CD14-positive monocyte (primary cell): Measurements from ENCODE around the gene TMEM59L. TPM values are rescaled to one million over a fixed set of nuclear protein-coding genes. Genes with fewer than 3 reads are reported as not detected.
"Not testable (repeated sequence)": the region's sequence is repeated elsewhere in the genome, so short reads cannot be mapped to it uniquely, and the experiment has no call there.

Experiments
- DNase-seq, 3 donors: peaks; one replicate each; pipeline ENCODE4 v3.0.0-alpha.2; 2011 to 2022
- H2AFZ ChIP-seq: 2 replicates; pipeline ENCODE4 v1.6.0; 2012; ENCODE audit warnings: mild to moderate bottlenecking, low read depth, low read length, inconsistent platforms; ENCODE audit not compliant: insufficient read depth, poor library complexity, severe bottlenecking
- H3K27ac ChIP-seq, 2 donors: 1 replicate in 1 of 2; 2 replicates in 1 of 2; pipeline ENCODE4 v1.5.1; 2012 to 2013; ENCODE audit warnings: low read length in 2 of 2, control low read depth in 1 of 2, inconsistent platforms in 1 of 2, low read depth in 1 of 2, mild to moderate bottlenecking in 1 of 2
- H3K27me3 ChIP-seq, 2 donors: one replicate each; pipeline versions ENCODE4 v1.6.0 to v1.6.1; 2011 to 2013; ENCODE audit warnings: low read length in 2 of 2; ENCODE audit not compliant: control insufficient read depth in 2 of 2, insufficient read depth in 2 of 2
- H3K36me3 ChIP-seq, 2 donors: replicated peaks in 1 of 2; 1 replicate in 1 of 2; 2 replicates in 1 of 2; pipeline versions ENCODE4 v1.5.1 to v1.6.1; 2012 to 2013; ENCODE audit warnings: low read length in 2 of 2, control low read depth in 1 of 2, inconsistent platforms in 1 of 2, mild to moderate bottlenecking in 1 of 2; ENCODE audit not compliant: insufficient read depth in 2 of 2, control insufficient read depth in 1 of 2
- H3K4me1 ChIP-seq, 2 donors: 1 replicate in 1 of 2; 2 replicates in 1 of 2; pipeline versions ENCODE4 v1.5.1 to v1.6.1; 2012 to 2013; ENCODE audit warnings: low read length in 2 of 2, control low read depth in 1 of 2, inconsistent platforms in 1 of 2, mild to moderate bottlenecking in 1 of 2, moderate library complexity in 1 of 2; ENCODE audit not compliant: insufficient read depth in 2 of 2, control insufficient read depth in 1 of 2
- H3K4me2 ChIP-seq: replicated peaks from 2 replicates; pipeline ENCODE3; 2012; ENCODE audit warnings: low read length, moderate library complexity, mild to moderate bottlenecking; ENCODE audit not compliant: poor library complexity, severe bottlenecking; ENCODE audit errors: extremely low read depth
- H3K4me3 ChIP-seq, 3 experiments: fragments of 200-600 bp in 1 of 3; sonication (generic) in 1 of 3; replicated peaks in 1 of 3; 1 replicate in 2 of 3; 2 replicates in 1 of 3; pipeline ENCODE4 v1.5.1; 2011 to 2013; ENCODE audit warnings: low read length in 3 of 3, mild to moderate bottlenecking in 3 of 3, control low read depth in 2 of 3, low read depth in 2 of 3, inconsistent platforms in 1 of 3, moderate library complexity in 1 of 3
- H3K79me2 ChIP-seq: 2 replicates; pipeline ENCODE4 v1.6.0; 2012; ENCODE audit warnings: mild to moderate bottlenecking, control low read depth, inconsistent platforms, low read length, moderate library complexity; ENCODE audit not compliant: insufficient read depth
- H3K9ac ChIP-seq: 2 replicates; pipeline ENCODE4 v1.6.0; 2017; ENCODE audit warnings: low read length, mild to moderate bottlenecking; ENCODE audit not compliant: insufficient read depth, poor library complexity, severe bottlenecking
- H3K9me3 ChIP-seq, 2 donors: replicated peaks in 1 of 2; 1 replicate in 1 of 2; 2 replicates in 1 of 2; pipeline versions ENCODE4 v1.5.1 to v1.6.1; 2012 to 2013; ENCODE audit warnings: low read length in 2 of 2, control low read depth in 1 of 2; ENCODE audit not compliant: control insufficient read depth in 1 of 2, insufficient read depth in 1 of 2
- H4K20me1 ChIP-seq: 2 replicates; pipeline ENCODE4 v1.6.0; 2012; ENCODE audit warnings: mild to moderate bottlenecking, low read length, control low read depth, moderate library complexity; ENCODE audit not compliant: insufficient read depth
- H3K27ac Mint-ChIP-seq, 7 donors: one replicate each; pipeline ENCODE4 v1.8.0; 2020; ENCODE audit warnings: mild to moderate bottlenecking in 7 of 7, mixed read lengths in 7 of 7, moderate library complexity in 6 of 7, inconsistent platforms in 2 of 7
- H3K27me3 Mint-ChIP-seq, 3 donors: one replicate each; pipeline ENCODE4 v1.8.0; 2021 to 2022; ENCODE audit warnings: low read depth in 3 of 3, mild to moderate bottlenecking in 3 of 3, mixed read lengths in 3 of 3, moderate library complexity in 3 of 3, inconsistent platforms in 1 of 3
- H3K36me3 Mint-ChIP-seq, 2 donors: one replicate each; pipeline ENCODE4 v1.8.0; 2020; ENCODE audit warnings: mixed read lengths in 2 of 2, inconsistent platforms in 1 of 2, mild to moderate bottlenecking in 1 of 2
- H3K4me1 Mint-ChIP-seq: one replicate; pipeline ENCODE4 v1.8.0; 2020; ENCODE audit warnings: mild to moderate bottlenecking, mixed read lengths
- H3K4me3 Mint-ChIP-seq, 2 donors: one replicate each; pipeline ENCODE4 v1.8.0; 2020; ENCODE audit warnings: mild to moderate bottlenecking in 2 of 2, mixed read lengths in 2 of 2, moderate library complexity in 1 of 2
- H3K9me3 Mint-ChIP-seq, 7 donors: one replicate each; pipeline ENCODE4 v1.8.0; 2020 to 2022; ENCODE audit warnings: mixed read lengths in 7 of 7, mild to moderate bottlenecking in 6 of 7, moderate library complexity in 6 of 7, inconsistent platforms in 2 of 7
- WGBS: methylation state at CpG from one replicate; pipeline ENCODE4 v1.1.5; 2013; ENCODE audit warnings: missing lambda C conversion rate; ENCODE audit not compliant: insufficient coverage; 5-methylcytosine and 5-hydroxymethylcytosine counted together
- intact Hi-C, 2 donors: fragments of 100-400 bp; cut with micrococcal nuclease; formaldehyde crosslinking; loops; one replicate each; pipeline versions ENCODE4 v1.15.0 to v1.15.1; 2023
- polyA plus RNA-seq, 3 donors: library from polyadenylated mRNA; depleted of rRNA in 1 of 3; unstranded in 2 of 3; stranded (reverse) in 1 of 3; fragments of 300-500 nt in 2 of 3; fragments of >200 nt in 1 of 3; fragmentation: Illumina TruSeq in 2 of 3; gene quantifications; 1 replicate in 2 of 3; 2 replicates in 1 of 3; pipeline ENCODE4 v1.2.3, GENCODE V29; 2012 to 2021
- TF ChIP-seq, protein P1 (sequence below): fragments of 200-600 bp; IDR thresholded peaks from one replicate; pipeline ENCODE4 v1.8.0; 2022; ENCODE audit warnings: antibody characterized with exemption, mild to moderate bottlenecking

The TMEM59L gene
- polyA plus RNA-seq, 3 donors: not detected

DNA sequence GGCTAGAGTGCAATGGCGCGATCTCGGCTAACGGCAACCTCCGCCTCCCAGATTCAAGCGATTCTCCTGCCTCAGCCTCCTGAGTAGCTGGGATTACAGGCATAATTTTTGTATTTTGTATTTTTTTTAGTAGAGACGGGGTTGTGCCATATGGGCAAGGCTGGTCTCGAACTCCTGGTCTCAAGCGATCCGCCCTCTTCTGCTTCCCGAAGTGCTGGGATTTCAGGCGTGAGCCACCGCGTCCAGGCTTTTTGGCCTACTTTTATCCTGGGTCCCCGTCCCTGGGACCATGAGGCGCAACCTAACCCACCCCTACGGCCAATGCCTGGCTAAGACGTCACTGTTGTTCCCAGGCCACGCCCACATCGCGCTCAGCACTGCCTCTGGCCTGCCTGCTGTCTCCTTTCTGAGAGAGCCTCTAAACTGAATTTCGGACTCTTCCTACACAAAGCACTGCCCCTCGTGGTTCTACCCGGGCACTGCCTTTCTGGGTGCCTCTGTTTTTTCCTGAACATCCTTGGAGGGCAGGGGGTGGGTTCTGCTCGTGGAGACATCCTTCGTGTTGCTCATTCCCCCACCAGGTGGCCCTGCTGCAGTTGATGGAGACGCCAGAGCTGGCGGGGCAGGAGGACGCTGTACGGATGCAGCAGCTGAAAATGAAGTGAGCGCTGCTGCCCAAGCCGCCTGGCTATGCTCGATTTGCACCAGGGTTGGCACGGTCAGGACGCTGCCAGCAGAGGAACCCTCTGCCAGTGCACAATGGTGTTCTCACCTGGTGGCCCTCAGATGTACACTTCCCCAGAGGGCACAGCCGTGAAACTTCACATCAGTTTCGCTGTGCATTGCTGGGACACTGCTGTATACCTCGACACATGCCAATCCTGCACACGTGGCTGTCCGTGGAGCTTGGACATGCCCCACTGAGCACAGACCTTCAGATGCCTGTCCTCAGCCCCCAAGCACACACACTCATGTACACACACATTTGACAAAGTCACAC lies 22.1 kb upstream of the TMEM59L start:
- Mint-ChIP-seq H3K4me1 (peaks cover 48% of the 10 kb centered on the region), H3K36me3 (peaks cover 15 to 21% of the 10 kb centered on the region in 2 donors), H3K4me3 (peak overlapping the region; percentile 78 to 82), H3K27me3 (peaks cover 11 to 23% (median 22%) of the 10 kb centered on the region in 3 donors), H3K27ac (peak overlapping the region in 5 of 7 donors; percentile 54 to 78 (median 61)), H3K9me3 (peaks cover 0 to 3% (median 1%) of the 10 kb centered on the region in 7 donors)
- no peak overlapping the region for H3K9ac ChIP-seq
- no peak overlapping the region for H2AFZ ChIP-seq
- 85% methylated on average over 29 of the region's 40 CpGs for WGBS
- H3K4me3 ChIP-seq: peak overlapping the region in 1 of 3 experiments; percentile 92
- peaks cover 5 to 16% of the 10 kb centered on the region in 2 donors for H3K27me3 ChIP-seq
- H3K27ac ChIP-seq: no peak overlapping the region
- peak in 2 of 3 donors; percentile 21 to 47 for DNase-seq
- peaks cover 7 to 8% of the 10 kb centered on the region in 2 donors for H3K36me3 ChIP-seq
- TF ChIP-seq, protein P1, sequence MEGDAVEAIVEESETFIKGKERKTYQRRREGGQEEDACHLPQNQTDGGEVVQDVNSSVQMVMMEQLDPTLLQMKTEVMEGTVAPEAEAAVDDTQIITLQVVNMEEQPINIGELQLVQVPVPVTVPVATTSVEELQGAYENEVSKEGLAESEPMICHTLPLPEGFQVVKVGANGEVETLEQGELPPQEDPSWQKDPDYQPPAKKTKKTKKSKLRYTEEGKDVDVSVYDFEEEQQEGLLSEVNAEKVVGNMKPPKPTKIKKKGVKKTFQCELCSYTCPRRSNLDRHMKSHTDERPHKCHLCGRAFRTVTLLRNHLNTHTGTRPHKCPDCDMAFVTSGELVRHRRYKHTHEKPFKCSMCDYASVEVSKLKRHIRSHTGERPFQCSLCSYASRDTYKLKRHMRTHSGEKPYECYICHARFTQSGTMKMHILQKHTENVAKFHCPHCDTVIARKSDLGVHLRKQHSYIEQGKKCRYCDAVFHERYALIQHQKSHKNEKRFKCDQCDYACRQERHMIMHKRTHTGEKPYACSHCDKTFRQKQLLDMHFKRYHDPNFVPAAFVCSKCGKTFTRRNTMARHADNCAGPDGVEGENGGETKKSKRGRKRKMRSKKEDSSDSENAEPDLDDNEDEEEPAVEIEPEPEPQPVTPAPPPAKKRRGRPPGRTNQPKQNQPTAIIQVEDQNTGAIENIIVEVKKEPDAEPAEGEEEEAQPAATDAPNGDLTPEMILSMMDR: peak; percentile 34
- peaks cover 8% of the 10 kb centered on the region for H3K79me2 ChIP-seq
- peak overlapping the region; percentile 99 for H3K4me2 ChIP-seq
- intact Hi-C loops: no loop called here
- H3K4me1 ChIP-seq: peaks cover 42 to 64% of the 10 kb centered on the region in 2 donors
- no peaks in the 10 kb centered on the region for H3K9me3 ChIP-seq
- peaks cover 30% of the 10 kb centered on the region for H4K20me1 ChIP-seq

- intact Hi-C loops: no loop called here
- H3K4me3 Mint-ChIP-seq: no peak overlapping the region
- Histone ChIP-seq H4K20me1 (peaks cover 30% of the 10 kb centered on the region), H3K9ac (no peak overlapping the region), H3K4me3 (no peak overlapping the region), H3K79me2 (peaks cover 8% of the 10 kb centered on the region), H3K4me1 (peaks cover 34 to 58% of the 10 kb centered on the region in 2 donors), H3K27ac (no peak overlapping the region), H3K9me3 (no peaks in the 10 kb centered on the region), H3K36me3 (peaks cover 7 to 8% of the 10 kb centered on the region in 2 donors), H2AFZ (no peak overlapping the region), H3K27me3 (peaks cover 7 to 23% of the 10 kb centered on the region in 2 donors), H3K4me2 (no peak overlapping the region)
- WGBS: 95% methylated on average over 16 of the region's 22 CpGs
- peaks cover 22 to 34% (median 33%) of the 10 kb centered on the region in 3 donors for H3K27me3 Mint-ChIP-seq
- peaks cover 42% of the 10 kb centered on the region for H3K4me1 Mint-ChIP-seq
- no peak overlapping the region for H3K27ac Mint-ChIP-seq
- H3K9me3 Mint-ChIP-seq: peaks cover 0 to 9% (median 2%) of the 10 kb centered on the region in 7 donors
- DNase-seq: no peak
- peaks cover 15 to 21% of the 10 kb centered on the region in 2 donors for H3K36me3 Mint-ChIP-seq
- TF ChIP-seq, protein P1: no peak
These were observed 20.8 kb upstream of the TMEM59L start for GRCh38 chr19:18591735-18592385.

GRCh38 chr19:18592732-18593131 lies 19.9 kb upstream of the TMEM59L start:
- H3K4me3 ChIP-seq, H3K9me3 ChIP-seq, H3K36me3 ChIP-seq, intact Hi-C loops, H3K4me3 Mint-ChIP-seq, H3K4me2 ChIP-seq, H3K79me2 ChIP-seq, H3K27ac ChIP-seq, DNase-seq, H3K9ac ChIP-seq, H3K27ac Mint-ChIP-seq, H3K9me3 Mint-ChIP-seq, H2AFZ ChIP-seq: not testable (repeated sequence)
- H3K4me1 Mint-ChIP-seq: peaks cover 42% of the 10 kb centered on the region
- H4K20me1 ChIP-seq: peaks cover 30% of the 10 kb centered on the region
- no CpG with 5 or more reads among the region's 5 CpGs for WGBS
- H3K4me1 ChIP-seq: peaks cover 35 to 55% of the 10 kb centered on the region in 2 donors
- H3K36me3 Mint-ChIP-seq: peaks cover 15 to 21% of the 10 kb centered on the region in 2 donors
- H3K27me3 Mint-ChIP-seq: peaks cover 24 to 38% (median 35%) of the 10 kb centered on the region in 3 donors
- peaks cover 7 to 26% of the 10 kb centered on the region in 2 donors for H3K27me3 ChIP-seq
